ENCODE measurements around the gene GLT1D1. TPM values are rescaled to one million over a fixed set of nuclear protein-coding genes. Genes with fewer than 3 reads are reported as not detected.

Gene GLT1D1
- total RNA-seq, 4 donors from 2014 or later, result 0.57 to 2.9 (median 1.4) TPM

GRCh38 chr12:128980623-128981022 lies 127.3 kb downstream of the GLT1D1 start:
- no peaks in the 10 kb centered on the region for H3K9me3 ChIP-seq
- 89% methylated on average over 15 of the region's 15 CpGs for WGBS
- no peak for TF ChIP-seq CTCF (IDR thresholded peaks at IDR 0.05)
- H3K4me1 ChIP-seq, result no peaks in the 10 kb centered on the region
- no peaks in the 10 kb centered on the region for H3K36me3 ChIP-seq
- DNase-seq (ENCODE audit: low spot score in 2 of 2), result no peak
- H3K4me3 ChIP-seq, result no peak overlapping the region
- H3K27me3 ChIP-seq, result peaks cover 32% of the 10 kb centered on the region
- no peak overlapping the region for H3K27ac ChIP-seq

GRCh38 chr12:128981971-128982533 lies 128.8 kb downstream of the GLT1D1 start:
- Histone ChIP-seq H3K4me3 (no peak overlapping the region), H3K9me3 (no peaks in the 10 kb centered on the region), H3K27me3 (peaks cover 26% of the 10 kb centered on the region), H3K36me3 (no peaks in the 10 kb centered on the region), H3K4me1 (no peaks in the 10 kb centered on the region), H3K27ac (no peak overlapping the region)
- no peak for DNase-seq (ENCODE audit: low spot score in 2 of 2)
- WGBS, result 62% methylated on average over 8 of the region's 8 CpGs
- TF ChIP-seq POLR2A (IDR thresholded peaks at IDR 0.05) (no peak), CTCF (IDR thresholded peaks at IDR 0.05) (no peak), EP300 (IDR thresholded peaks at IDR 0.05) (no peak), POLR2AphosphoS5 (IDR thresholded peaks at IDR 0.05) (no peak)

GRCh38 chr12:128982933-128983332 lies 129.7 kb downstream of the GLT1D1 start:
- Histone ChIP-seq H3K27me3 (peaks cover 26% of the 10 kb centered on the region), H3K4me1 (no peaks in the 10 kb centered on the region), H3K4me3 (no peak overlapping the region), H3K27ac (no peak overlapping the region), H3K36me3 (no peaks in the 10 kb centered on the region), H3K9me3 (no peaks in the 10 kb centered on the region)
- TF ChIP-seq POLR2AphosphoS5 (IDR thresholded peaks at IDR 0.05), result no peak
- no peak for TF ChIP-seq EP300 (IDR thresholded peaks at IDR 0.05)
- TF ChIP-seq POLR2A (IDR thresholded peaks at IDR 0.05), result no peak
- TF ChIP-seq CTCF (IDR thresholded peaks at IDR 0.05), result no peak
- no peak for DNase-seq (ENCODE audit: low spot score in 2 of 2)
- WGBS, result 79% methylated on average over 9 of the region's 9 CpGs

GRCh38 chr12:128983371-128983770 lies 130.1 kb downstream of the GLT1D1 start:
- no peak overlapping the region for H3K4me3 ChIP-seq
- 74% methylated on average over 13 of the region's 14 CpGs for WGBS
- H3K27ac ChIP-seq, result no peak overlapping the region
- no peak for TF ChIP-seq CTCF (IDR thresholded peaks at IDR 0.05)
- TF ChIP-seq EP300 (IDR thresholded peaks at IDR 0.05), result no peak
- TF ChIP-seq POLR2A (IDR thresholded peaks at IDR 0.05), result no peak
- TF ChIP-seq POLR2AphosphoS5 (IDR thresholded peaks at IDR 0.05), result no peak
- no peak for DNase-seq (ENCODE audit: low spot score in 2 of 2)
- H3K27me3 ChIP-seq, result peaks cover 22% of the 10 kb centered on the region
- H3K9me3 ChIP-seq, result no peaks in the 10 kb centered on the region
- H3K4me1 ChIP-seq, result no peaks in the 10 kb centered on the region
- no peaks in the 10 kb centered on the region for H3K36me3 ChIP-seq

- Histone ChIP-seq H3K9me3 (no peaks in the 10 kb centered on the region), H3K36me3 (no peaks in the 10 kb centered on the region), H3K27me3 (no peaks in the 10 kb centered on the region), H3K4me3 (no peak overlapping the region), H3K4me1 (no peaks in the 10 kb centered on the region), H3K27ac (no peak overlapping the region)
- no peak for DNase-seq (ENCODE audit: low spot score in 2 of 2)
- no peak for TF ChIP-seq POLR2AphosphoS5 (IDR thresholded peaks at IDR 0.05)
- no peak for TF ChIP-seq CTCF (IDR thresholded peaks at IDR 0.05)
- TF ChIP-seq EP300 (IDR thresholded peaks at IDR 0.05), result no peak
- no peak for TF ChIP-seq POLR2A (IDR thresholded peaks at IDR 0.05)
- 80% methylated on average over 10 of the region's 10 CpGs for WGBS
Observed at GRCh38 chr12:128986957-128987356, 133.7 kb downstream of the GLT1D1 start.
